ENCODE measurements around the gene PRX.
"Not testable (repeated sequence)": the region's sequence is repeated elsewhere in the genome, so short reads cannot be mapped to it uniquely, and the experiment has no call there.

Gene PRX, protein sequence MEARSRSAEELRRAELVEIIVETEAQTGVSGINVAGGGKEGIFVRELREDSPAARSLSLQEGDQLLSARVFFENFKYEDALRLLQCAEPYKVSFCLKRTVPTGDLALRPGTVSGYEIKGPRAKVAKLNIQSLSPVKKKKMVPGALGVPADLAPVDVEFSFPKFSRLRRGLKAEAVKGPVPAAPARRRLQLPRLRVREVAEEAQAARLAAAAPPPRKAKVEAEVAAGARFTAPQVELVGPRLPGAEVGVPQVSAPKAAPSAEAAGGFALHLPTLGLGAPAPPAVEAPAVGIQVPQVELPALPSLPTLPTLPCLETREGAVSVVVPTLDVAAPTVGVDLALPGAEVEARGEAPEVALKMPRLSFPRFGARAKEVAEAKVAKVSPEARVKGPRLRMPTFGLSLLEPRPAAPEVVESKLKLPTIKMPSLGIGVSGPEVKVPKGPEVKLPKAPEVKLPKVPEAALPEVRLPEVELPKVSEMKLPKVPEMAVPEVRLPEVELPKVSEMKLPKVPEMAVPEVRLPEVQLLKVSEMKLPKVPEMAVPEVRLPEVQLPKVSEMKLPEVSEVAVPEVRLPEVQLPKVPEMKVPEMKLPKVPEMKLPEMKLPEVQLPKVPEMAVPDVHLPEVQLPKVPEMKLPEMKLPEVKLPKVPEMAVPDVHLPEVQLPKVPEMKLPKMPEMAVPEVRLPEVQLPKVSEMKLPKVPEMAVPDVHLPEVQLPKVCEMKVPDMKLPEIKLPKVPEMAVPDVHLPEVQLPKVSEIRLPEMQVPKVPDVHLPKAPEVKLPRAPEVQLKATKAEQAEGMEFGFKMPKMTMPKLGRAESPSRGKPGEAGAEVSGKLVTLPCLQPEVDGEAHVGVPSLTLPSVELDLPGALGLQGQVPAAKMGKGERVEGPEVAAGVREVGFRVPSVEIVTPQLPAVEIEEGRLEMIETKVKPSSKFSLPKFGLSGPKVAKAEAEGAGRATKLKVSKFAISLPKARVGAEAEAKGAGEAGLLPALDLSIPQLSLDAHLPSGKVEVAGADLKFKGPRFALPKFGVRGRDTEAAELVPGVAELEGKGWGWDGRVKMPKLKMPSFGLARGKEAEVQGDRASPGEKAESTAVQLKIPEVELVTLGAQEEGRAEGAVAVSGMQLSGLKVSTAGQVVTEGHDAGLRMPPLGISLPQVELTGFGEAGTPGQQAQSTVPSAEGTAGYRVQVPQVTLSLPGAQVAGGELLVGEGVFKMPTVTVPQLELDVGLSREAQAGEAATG (N-terminal part only)

GRCh38 chr19:40413291-40413845 lies at the start of gene PRX:
TSS of gene PRX (minus strand) at chr19:40413378. CDS start at chr19:40407932, 5,446 bp downstream.
- FAIRE-seq, result no peak

GRCh38 chr19:40461669-40462221 lies 48.6 kb upstream of the PRX start:
- no peak for FAIRE-seq

DNA sequence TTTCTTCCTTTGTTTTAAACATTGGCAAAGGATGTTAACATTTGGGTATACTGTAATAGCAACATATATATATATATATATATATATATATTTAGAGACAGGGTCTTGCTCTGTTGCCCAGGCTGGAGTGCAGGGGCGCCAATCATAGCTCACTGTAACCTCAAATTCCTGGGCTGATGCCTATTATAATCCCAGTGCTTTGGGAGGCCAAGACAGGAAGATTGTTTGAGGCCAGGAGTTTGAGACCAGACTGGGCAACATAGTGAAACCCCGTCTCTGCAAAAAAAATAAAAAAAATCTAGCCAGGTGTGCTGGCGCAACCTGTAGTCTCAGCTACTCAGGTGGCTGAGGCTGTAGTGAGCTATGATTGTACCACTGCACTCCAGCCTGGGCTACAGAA lies 47.0 kb upstream of the PRX start:
- no peak for FAIRE-seq

DNA sequence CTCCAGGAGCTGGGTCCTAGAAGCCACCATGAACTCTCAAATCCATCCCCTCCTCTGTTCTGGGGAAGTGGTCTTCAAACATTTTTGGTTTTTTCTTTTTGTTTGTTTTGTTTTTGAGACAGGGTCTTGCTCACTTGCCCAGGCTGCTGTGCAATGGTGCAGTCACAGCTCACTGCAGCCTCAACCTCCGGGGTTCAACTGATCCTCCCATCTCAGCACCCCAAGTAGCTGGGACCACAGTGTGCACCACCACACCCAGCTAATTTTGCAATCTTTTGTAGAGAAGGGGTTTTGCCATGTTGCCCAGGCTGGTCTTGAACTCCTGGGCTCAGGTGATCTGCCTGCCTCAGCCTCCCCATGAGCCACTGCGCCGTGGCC lies 45.4 kb upstream of the PRX start:
- FAIRE-seq, result no peak

GRCh38 chr19:40457953-40458596 lies 44.9 kb upstream of the PRX start:
- FAIRE-seq, result no peak

GRCh38 chr19:40457048-40457447 lies 43.9 kb upstream of the PRX start:
- FAIRE-seq, result no peak

- not testable (repeated sequence) for FAIRE-seq
Measured at GRCh38 chr19:40453943-40454342, 40.8 kb upstream of the PRX start.

- no peak for FAIRE-seq
Measured at GRCh38 chr19:40453151-40453735, 40.1 kb upstream of the PRX start.

GRCh38 chr19:40452016-40452415 lies 38.8 kb upstream of the PRX start:
- no peak for FAIRE-seq

- FAIRE-seq, result no peak
Measured at GRCh38 chr19:40450664-40451063, 37.5 kb upstream of the PRX start.

GRCh38 chr19:40449506-40449905 lies 36.3 kb upstream of the PRX start:
- no peak for FAIRE-seq

DNA sequence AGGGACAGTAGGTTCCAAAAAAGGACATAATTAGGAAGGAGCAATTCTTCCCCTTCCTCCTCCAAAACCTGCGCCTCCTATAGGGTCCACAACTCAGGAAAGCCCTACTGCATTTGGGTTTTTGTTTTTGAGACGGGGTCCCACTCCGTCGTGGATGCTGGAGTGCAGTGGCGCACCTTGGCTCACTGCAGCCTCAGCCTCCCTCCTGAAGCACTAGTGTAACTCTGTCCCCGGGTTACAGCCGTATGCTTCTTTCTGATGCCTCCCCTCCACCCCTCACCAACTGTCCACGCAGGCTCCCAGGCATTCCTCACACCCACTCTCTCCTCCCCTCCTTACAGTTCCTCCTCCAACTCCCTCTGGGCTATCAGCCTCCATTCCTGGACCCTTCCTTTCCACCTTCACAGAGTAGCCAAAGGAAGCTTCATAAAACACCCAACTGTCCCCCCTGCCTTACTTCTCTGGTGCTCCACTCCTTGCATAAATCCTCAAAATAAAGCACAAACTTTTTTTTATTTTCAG lies 33.1 kb upstream of the PRX start:
- no peak for FAIRE-seq

DNA sequence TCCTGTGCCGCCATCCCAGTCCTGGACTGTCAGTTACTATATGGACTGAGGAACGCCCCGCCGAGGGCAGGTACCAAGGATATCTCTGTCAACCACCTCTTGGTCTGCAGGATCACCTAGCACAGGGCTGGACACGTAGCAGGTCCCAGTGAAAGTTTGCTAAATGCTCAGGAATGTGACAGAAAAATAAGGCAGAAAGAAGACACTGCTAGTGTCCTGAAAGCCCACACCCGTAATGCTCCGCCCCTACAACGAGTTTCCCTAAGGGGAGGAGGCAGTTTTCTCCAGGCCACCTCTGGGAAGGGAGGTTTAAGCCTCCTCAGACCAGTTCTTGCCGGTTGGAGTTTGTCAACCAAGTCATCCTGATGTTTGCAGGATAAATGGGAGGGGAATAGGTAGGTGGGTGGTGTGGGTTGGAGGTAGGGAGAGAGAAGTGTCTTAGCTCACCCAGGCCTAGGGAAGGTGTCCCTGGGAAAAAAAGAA lies 32.6 kb upstream of the PRX start:
- FAIRE-seq, result no peak

GRCh38 chr19:40444825-40445312 lies 31.7 kb upstream of the PRX start:
- no peak for FAIRE-seq

- FAIRE-seq, result no peak
Measured at GRCh38 chr19:40444000-40444824, 31.0 kb upstream of the PRX start, which contains the start of gene SERTAD3. TSS of gene SERTAD3 (minus strand) at chr19:40444335. CDS start at chr19:40442080, 2,255 bp downstream.

GRCh38 chr19:40443131-40443999 lies 30.2 kb upstream of the PRX start:
- peak; percentile 95 for FAIRE-seq

DNA sequence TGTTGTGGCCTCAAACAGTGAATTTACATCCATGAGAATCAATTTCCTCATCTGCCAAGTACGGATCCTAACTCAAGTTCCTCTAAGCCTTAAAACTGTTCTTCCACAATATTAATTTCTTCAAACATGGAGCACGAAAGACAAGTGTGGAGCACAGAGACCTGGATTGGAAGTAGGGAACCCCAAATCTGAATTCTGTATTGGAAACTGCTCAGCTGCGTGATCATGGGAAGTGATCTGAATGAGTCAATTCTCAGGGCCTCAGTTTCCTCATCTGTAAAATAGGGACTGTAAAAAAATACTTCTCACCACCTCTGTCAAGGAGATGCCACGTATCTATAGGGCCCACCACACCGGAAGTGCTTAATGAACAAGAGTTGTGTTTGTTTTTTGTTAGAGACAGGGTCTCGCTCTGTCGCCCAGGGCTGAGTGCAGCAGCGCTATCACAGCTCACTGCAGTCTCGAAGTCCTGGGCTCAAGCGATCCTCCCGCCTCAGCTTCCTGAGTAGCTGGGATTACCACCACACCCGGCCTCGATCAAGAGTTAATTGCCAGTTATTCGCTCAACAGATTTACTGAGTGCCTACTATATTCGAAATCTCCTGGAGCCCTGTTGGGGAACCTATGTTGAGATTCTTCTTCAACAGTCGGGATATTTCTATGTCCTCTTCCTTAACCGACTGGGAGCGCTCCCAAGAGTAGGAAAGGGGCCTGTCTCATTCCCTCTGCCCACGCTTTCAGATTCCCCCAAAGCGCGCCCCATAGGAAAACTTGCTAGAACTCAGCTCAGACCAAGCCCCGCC lies 29.4 kb upstream of the PRX start:
- no peak for FAIRE-seq

DNA sequence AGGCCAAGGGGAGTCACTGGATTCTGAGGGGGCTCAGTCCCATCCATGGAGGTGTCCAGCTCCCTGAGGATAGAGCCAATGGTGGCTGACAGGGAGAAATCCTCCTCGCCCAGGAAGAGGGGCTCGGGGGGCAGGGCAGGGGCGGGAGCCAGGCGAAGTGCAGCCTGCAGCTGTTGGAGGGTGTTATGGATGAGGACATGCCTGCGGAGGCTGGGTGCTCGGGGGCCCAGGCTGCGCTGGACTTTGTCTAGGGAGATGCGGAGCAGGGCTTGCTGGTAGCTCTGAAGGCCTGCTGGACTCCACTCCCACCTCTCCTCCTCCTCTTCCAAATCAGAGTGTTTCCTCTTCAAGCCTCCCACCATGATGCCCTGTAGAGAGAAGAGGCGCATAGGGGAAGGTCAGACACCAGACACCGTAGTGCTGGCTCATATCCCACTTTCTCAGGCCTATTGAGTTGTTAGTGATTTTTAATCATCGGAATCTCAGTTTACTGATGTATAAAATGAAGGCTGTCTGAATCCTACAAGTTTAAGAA lies 28.6 kb upstream of the PRX start:
- FAIRE-seq, result no peak
